ENCODE measurements around the gene FLT4. TPM values are rescaled to one million over a fixed set of nuclear protein-coding genes. Genes with fewer than 3 reads are reported as not detected.
A peak's percentile ranks its signal among the peaks of the same experiment; 100 is the strongest.

The FLT4 gene
- total and polyA plus RNA-seq, 9 of the 15 experiments (the other 6 are each of a cell fraction or from before 2014, with no cell fraction given) = 0.01 to 0.42 (median 0.14) TPM; not detected in 2

GRCh38 chr5:180553530-180553929, 95.9 kb downstream of the FLT4 start (continued):
- TF ChIP-seq NELFE (IDR thresholded peaks at IDR 0.05; ENCODE audit: insufficient read depth, insufficient read length) (no peak), SMARCA4 (IDR thresholded peaks at IDR 0.05) (peak; percentile 91), SMARCB1 (IDR thresholded peaks at IDR 0.05; ENCODE audit: insufficient read length, low read depth) (no peak), ASH1L (IDR thresholded peaks at IDR 0.05; ENCODE audit: borderline replicate concordance, low read depth, partially characterized antibody) (no peak), ZNF830 (CRISPR knock-in tag; IDR thresholded peaks at IDR 0.05) (no peak), POLR3G (IDR thresholded peaks at IDR 0.05; ENCODE audit: extremely low read depth, insufficient read length, insufficient replicate concordance) (no peak), SP2 (IDR thresholded peaks at IDR 0.05; ENCODE audit: extremely low read depth, low read depth, low read length, poor library complexity, severe bottlenecking) (no peak), SMAD4 (CRISPR knock-in tag; conservative IDR thresholded peaks at IDR 0.05) (peak; percentile 88), CTBP1 (IDR thresholded peaks at IDR 0.05; ENCODE audit: borderline replicate concordance) (peak; percentile 18; the same call in 1 of the 2 replicates), MLX (CRISPR knock-in tag; conservative IDR thresholded peaks at IDR 0.05) (no peak), KDM1A (IDR thresholded peaks at IDR 0.05) (no peak), CXXC5 (CRISPR knock-in tag; IDR thresholded peaks at IDR 0.05) (no peak), BDP1 (IDR thresholded peaks at IDR 0.05; ENCODE audit: insufficient read depth, insufficient read length) (no peak), SMC3 (conservative IDR thresholded peaks at IDR 0.05; ENCODE audit: insufficient read depth, low read depth, low read length) (no peak), NUFIP1 (IDR thresholded peaks at IDR 0.05; ENCODE audit: partially characterized antibody) (no peak), NR2C2 (CRISPR knock-in tag; IDR thresholded peaks at IDR 0.05) (no peak), NR2C2 (tag; IDR thresholded peaks at IDR 0.05) (peak; percentile 65), CSDE1 (IDR thresholded peaks at IDR 0.05) (no peak), EP400 (IDR thresholded peaks at IDR 0.05) (no peak; the same call in 1 of the 2 replicates), NCOR1 (IDR thresholded peaks at IDR 0.05) (peak; percentile 81), AFF4 (CRISPR knock-in tag; IDR thresholded peaks at IDR 0.05) (no peak), HDAC6 (IDR thresholded peaks at IDR 0.05; ENCODE audit: low read depth, low read length) (no peak)
- TF ChIP-seq, protein P1, sequence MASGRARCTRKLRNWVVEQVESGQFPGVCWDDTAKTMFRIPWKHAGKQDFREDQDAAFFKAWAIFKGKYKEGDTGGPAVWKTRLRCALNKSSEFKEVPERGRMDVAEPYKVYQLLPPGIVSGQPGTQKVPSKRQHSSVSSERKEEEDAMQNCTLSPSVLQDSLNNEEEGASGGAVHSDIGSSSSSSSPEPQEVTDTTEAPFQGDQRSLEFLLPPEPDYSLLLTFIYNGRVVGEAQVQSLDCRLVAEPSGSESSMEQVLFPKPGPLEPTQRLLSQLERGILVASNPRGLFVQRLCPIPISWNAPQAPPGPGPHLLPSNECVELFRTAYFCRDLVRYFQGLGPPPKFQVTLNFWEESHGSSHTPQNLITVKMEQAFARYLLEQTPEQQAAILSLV (tag; IDR thresholded peaks at IDR 0.05) = no peak
- TF ChIP-seq, protein P2, sequence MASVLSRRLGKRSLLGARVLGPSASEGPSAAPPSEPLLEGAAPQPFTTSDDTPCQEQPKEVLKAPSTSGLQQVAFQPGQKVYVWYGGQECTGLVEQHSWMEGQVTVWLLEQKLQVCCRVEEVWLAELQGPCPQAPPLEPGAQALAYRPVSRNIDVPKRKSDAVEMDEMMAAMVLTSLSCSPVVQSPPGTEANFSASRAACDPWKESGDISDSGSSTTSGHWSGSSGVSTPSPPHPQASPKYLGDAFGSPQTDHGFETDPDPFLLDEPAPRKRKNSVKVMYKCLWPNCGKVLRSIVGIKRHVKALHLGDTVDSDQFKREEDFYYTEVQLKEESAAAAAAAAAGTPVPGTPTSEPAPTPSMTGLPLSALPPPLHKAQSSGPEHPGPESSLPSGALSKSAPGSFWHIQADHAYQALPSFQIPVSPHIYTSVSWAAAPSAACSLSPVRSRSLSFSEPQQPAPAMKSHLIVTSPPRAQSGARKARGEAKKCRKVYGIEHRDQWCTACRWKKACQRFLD (CRISPR knock-in tag; IDR thresholded peaks at IDR 0.05) = no peak
